ENCODE measurements around the gene PACRG.

Gene PACRG

GRCh38 chr6:163152701-163153100 lies 424.9 kb downstream of the PACRG start:
- Histone ChIP-seq H3K36me3 (ENCODE audit: low read length) (no peaks in the 10 kb centered on the region), H3F3A (ENCODE audit: insufficient read depth) (no peaks in the 10 kb centered on the region), H3K27me3 (ENCODE audit: low read length) (no peaks in the 10 kb centered on the region), H3K9ac (ENCODE audit: low read length) (no peak overlapping the region), H3K79me2 (ENCODE audit: insufficient read depth, low read length) (no peaks in the 10 kb centered on the region), H2AFZ (ENCODE audit: low read depth, low read length, severe bottlenecking) (no peak overlapping the region), H4K20me1 (ENCODE audit: low read depth, low read length) (no peaks in the 10 kb centered on the region), H3K27ac (ENCODE audit: low read depth, low read length) (no peak overlapping the region), H3K9me2 (replicated peaks; ENCODE audit: insufficient read depth, low read length) (no peaks in the 10 kb centered on the region), H3K4me2 (ENCODE audit: low read depth, low read length, poor library complexity, severe bottlenecking) (no peak overlapping the region), H3K9me3 (ENCODE audit: insufficient read depth, low read length) (no peaks in the 10 kb centered on the region), H3K4me3 (ENCODE audit: insufficient read depth, low read length, poor library complexity, severe bottlenecking) (no peak overlapping the region)
- TF ChIP-seq CTCF (IDR thresholded peaks at IDR 0.05; ENCODE audit: insufficient read depth, low read length, poor library complexity, severe bottlenecking), result no peak
- TF ChIP-seq EZH2phosphoT487 (conservative IDR thresholded peaks at IDR 0.05; ENCODE audit: low read length), result no peak

GRCh38 chr6:163159110-163159509 lies 431.3 kb downstream of the PACRG start:
- H3F3A ChIP-seq (ENCODE audit: insufficient read depth), result no peaks in the 10 kb centered on the region
- no peak overlapping the region for H2AFZ ChIP-seq (ENCODE audit: low read depth, low read length, severe bottlenecking)
- H3K4me2 ChIP-seq (ENCODE audit: low read depth, low read length, poor library complexity, severe bottlenecking), result no peak overlapping the region
- TF ChIP-seq EZH2phosphoT487 (conservative IDR thresholded peaks at IDR 0.05; ENCODE audit: low read length) (no peak), CTCF (IDR thresholded peaks at IDR 0.05; ENCODE audit: insufficient read depth, low read length, poor library complexity, severe bottlenecking) (no peak)
- H3K79me2 ChIP-seq (ENCODE audit: insufficient read depth, low read length), result no peaks in the 10 kb centered on the region
- no peaks in the 10 kb centered on the region for H3K36me3 ChIP-seq (ENCODE audit: low read length)
- H3K9me3 ChIP-seq (ENCODE audit: insufficient read depth, low read length), result no peaks in the 10 kb centered on the region
- H3K4me3 ChIP-seq (ENCODE audit: insufficient read depth, low read length, poor library complexity, severe bottlenecking), result no peak overlapping the region
- H3K9me2 ChIP-seq (replicated peaks; ENCODE audit: insufficient read depth, low read length), result no peaks in the 10 kb centered on the region
- H3K27ac ChIP-seq (ENCODE audit: low read depth, low read length), result no peak overlapping the region
- H4K20me1 ChIP-seq (ENCODE audit: low read depth, low read length), result no peaks in the 10 kb centered on the region
- H3K9ac ChIP-seq (ENCODE audit: low read length), result no peak overlapping the region
- no peaks in the 10 kb centered on the region for H3K27me3 ChIP-seq (ENCODE audit: low read length)

GRCh38 chr6:163159689-163160088 lies 431.9 kb downstream of the PACRG start:
- Histone ChIP-seq H2AFZ (ENCODE audit: low read depth, low read length, severe bottlenecking) (no peak overlapping the region), H3K27me3 (ENCODE audit: low read length) (no peaks in the 10 kb centered on the region), H3K9ac (ENCODE audit: low read length) (no peak overlapping the region), H4K20me1 (ENCODE audit: low read depth, low read length) (no peaks in the 10 kb centered on the region), H3K4me3 (ENCODE audit: insufficient read depth, low read length, poor library complexity, severe bottlenecking) (no peak overlapping the region), H3F3A (ENCODE audit: insufficient read depth) (no peaks in the 10 kb centered on the region), H3K79me2 (ENCODE audit: insufficient read depth, low read length) (no peaks in the 10 kb centered on the region), H3K9me2 (replicated peaks; ENCODE audit: insufficient read depth, low read length) (no peaks in the 10 kb centered on the region), H3K4me2 (ENCODE audit: low read depth, low read length, poor library complexity, severe bottlenecking) (no peak overlapping the region), H3K9me3 (ENCODE audit: insufficient read depth, low read length) (no peaks in the 10 kb centered on the region), H3K27ac (ENCODE audit: low read depth, low read length) (no peak overlapping the region), H3K36me3 (ENCODE audit: low read length) (no peaks in the 10 kb centered on the region)
- no peak for TF ChIP-seq CTCF (IDR thresholded peaks at IDR 0.05; ENCODE audit: insufficient read depth, low read length, poor library complexity, severe bottlenecking)
- TF ChIP-seq EZH2phosphoT487 (conservative IDR thresholded peaks at IDR 0.05; ENCODE audit: low read length), result no peak
